ENCODE results near the gene SMARCA2. TPM values are rescaled to one million over a fixed set of nuclear protein-coding genes. Genes with fewer than 3 reads are reported as not detected.

SMARCA2 gene
- total and polyA plus RNA-seq, 10 of the 15 experiments (the other 5 are each of a cell fraction or from before 2014, with no cell fraction given) = 100 to 392 (median 204) TPM

- peaks cover 50% of the 10 kb centered on the region for H3K4me1 ChIP-seq (ENCODE audit: control insufficient read depth, insufficient read depth, low read length)
- in situ Hi-C loops (cut with MboI) = no loop called here
- peak overlapping the region; percentile 56 for H3K27ac ChIP-seq (ENCODE audit: control insufficient read depth, insufficient read depth)
- BruUV-seq (replicated peaks) = no TSS peak
- no peaks in the 10 kb centered on the region for H3K27me3 ChIP-seq (replicated peaks in 1 of 2; ENCODE audit: control insufficient read depth in 2 of 2, insufficient read depth in 2 of 2, low read length in 1 of 2)
- ChIA-PET SMC1A (ENCODE audit: uncharacterized antibody, unreplicated experiment) (interaction anchor here (0.9 to 4.7 kb wide), 7 partner anchors 11 to 144 kb away, joined by 4 to 29 read pairs (median 6); no protein-coding TSS in a partner anchor), RAD21 (ENCODE audit: unreplicated experiment) (interaction anchor here (0.6 to 2.3 kb wide), 3 partner anchors 11 to 33 kb away, joined by 3 to 7 read pairs (median 3); no protein-coding TSS in a partner anchor), CTCF (interaction anchor here (0.6 to 3.5 kb wide), 4 partner anchors 13 to 63 kb away, joined by 3 to 12 read pairs (median 6); no protein-coding TSS in a partner anchor), POLR2A (interaction anchor here (1.4 to 1.9 kb wide), 2 partner anchors 9 to 30 kb away, joined by 3 to 9 read pairs; partner anchors contain the start of gene SMARCA2)
- no peak overlapping the region for H2AFZ ChIP-seq (ENCODE audit: control insufficient read depth, low read depth, low read length)
- peak overlapping the region; percentile 88 for H3K4me2 ChIP-seq (ENCODE audit: control insufficient read depth, insufficient read depth)
- no peak for DNase-seq (ENCODE audit: low read depth, low spot score)
- no peaks in the 10 kb centered on the region for H3K9me3 ChIP-seq (replicated peaks; ENCODE audit: control insufficient read depth, insufficient read depth, low read length)
- H3K36me3 ChIP-seq (ENCODE audit: control insufficient read depth in 2 of 2, insufficient read depth in 2 of 2, low read length in 1 of 2) = peaks cover 2 to 14% of the 10 kb centered on the region in 2 experiments; a peak in 3 of 4 replicates
- WGBS (ENCODE audit: insufficient coverage, insufficient replicate concordance, low lambda C conversion rate, missing lambda C conversion rate) = 3% methylated on average over 5 of the region's 5 CpGs
- peak; percentile 30 for ATAC-seq
- no peak for FAIRE-seq
- H3K9ac ChIP-seq (ENCODE audit: control insufficient read depth, insufficient read depth, low read length) = peak overlapping the region; percentile 56
- peak overlapping the region; percentile 39 for H3K4me3 ChIP-seq
- H3K79me2 ChIP-seq (ENCODE audit: control insufficient read depth, insufficient read depth, low read length) = peaks cover 100% of the 10 kb centered on the region
- no peak for TF ChIP-seq SMAD5 (IDR thresholded peaks at IDR 0.05; ENCODE audit: low read depth)
- TF ChIP-seq, protein P1, sequence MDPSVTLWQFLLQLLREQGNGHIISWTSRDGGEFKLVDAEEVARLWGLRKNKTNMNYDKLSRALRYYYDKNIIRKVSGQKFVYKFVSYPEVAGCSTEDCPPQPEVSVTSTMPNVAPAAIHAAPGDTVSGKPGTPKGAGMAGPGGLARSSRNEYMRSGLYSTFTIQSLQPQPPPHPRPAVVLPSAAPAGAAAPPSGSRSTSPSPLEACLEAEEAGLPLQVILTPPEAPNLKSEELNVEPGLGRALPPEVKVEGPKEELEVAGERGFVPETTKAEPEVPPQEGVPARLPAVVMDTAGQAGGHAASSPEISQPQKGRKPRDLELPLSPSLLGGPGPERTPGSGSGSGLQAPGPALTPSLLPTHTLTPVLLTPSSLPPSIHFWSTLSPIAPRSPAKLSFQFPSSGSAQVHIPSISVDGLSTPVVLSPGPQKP (IDR thresholded peaks at IDR 0.05; ENCODE audit: low read depth, low read length) = no peak
- no peak for TF ChIP-seq RFX5 (IDR thresholded peaks at IDR 0.05; ENCODE audit: low read depth, low read length)
- TF ChIP-seq TBL1XR1 (IDR thresholded peaks at IDR 0.05; ENCODE audit: low read depth, low read length) = no peak
- no peak for TF ChIP-seq TCF12 (IDR thresholded peaks at IDR 0.05; ENCODE audit: low read depth, low read length)
- TF ChIP-seq HDAC2 (IDR thresholded peaks at IDR 0.05) = no peak
- TF ChIP-seq FOXK2 (IDR thresholded peaks at IDR 0.05) = no peak
- TF ChIP-seq, protein P2, sequence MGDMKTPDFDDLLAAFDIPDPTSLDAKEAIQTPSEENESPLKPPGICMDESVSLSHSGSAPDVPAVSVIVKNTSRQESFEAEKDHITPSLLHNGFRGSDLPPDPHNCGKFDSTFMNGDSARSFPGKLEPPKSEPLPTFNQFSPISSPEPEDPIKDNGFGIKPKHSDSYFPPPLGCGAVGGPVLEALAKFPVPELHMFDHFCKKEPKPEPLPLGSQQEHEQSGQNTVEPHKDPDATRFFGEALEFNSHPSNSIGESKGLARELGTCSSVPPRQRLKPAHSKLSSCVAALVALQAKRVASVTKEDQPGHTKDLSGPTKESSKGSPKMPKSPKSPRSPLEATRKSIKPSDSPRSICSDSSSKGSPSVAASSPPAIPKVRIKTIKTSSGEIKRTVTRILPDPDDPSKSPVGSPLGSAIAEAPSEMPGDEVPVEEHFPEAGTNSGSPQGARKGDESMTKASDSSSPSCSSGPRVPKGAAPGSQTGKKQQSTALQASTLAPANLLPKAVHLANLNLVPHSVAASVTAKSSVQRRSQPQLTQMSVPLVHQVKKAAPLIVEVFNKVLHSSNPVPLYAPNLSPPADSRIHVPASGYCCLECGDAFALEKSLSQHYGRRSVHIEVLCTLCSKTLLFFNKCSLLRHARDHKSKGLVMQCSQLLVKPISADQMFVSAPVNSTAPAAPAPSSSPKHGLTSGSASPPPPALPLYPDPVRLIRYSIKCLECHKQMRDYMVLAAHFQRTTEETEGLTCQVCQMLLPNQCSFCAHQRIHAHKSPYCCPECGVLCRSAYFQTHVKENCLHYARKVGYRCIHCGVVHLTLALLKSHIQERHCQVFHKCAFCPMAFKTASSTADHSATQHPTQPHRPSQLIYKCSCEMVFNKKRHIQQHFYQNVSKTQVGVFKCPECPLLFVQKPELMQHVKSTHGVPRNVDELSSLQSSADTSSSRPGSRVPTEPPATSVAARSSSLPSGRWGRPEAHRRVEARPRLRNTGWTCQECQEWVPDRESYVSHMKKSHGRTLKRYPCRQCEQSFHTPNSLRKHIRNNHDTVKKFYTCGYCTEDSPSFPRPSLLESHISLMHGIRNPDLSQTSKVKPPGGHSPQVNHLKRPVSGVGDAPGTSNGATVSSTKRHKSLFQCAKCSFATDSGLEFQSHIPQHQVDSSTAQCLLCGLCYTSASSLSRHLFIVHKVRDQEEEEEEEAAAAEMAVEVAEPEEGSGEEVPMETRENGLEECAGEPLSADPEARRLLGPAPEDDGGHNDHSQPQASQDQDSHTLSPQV (IDR thresholded peaks at IDR 0.05) = no peak
- TF ChIP-seq SREBF1 (IDR thresholded peaks at IDR 0.05; ENCODE audit: low read length) = no peak
- no peak for TF ChIP-seq BHLHE40 (IDR thresholded peaks at IDR 0.05; ENCODE audit: borderline replicate concordance in 1 of 2, low read depth in 2 of 2, low read length in 1 of 2)
- no peak for TF ChIP-seq ZSCAN29 (IDR thresholded peaks at IDR 0.05)
- no peak for TF ChIP-seq NRF1 (conservative IDR thresholded peaks at IDR 0.05; ENCODE audit: low read depth, low read length)
- TF ChIP-seq PKNOX1 (IDR thresholded peaks at IDR 0.05) = no peak
- H4K20me1 ChIP-seq (ENCODE audit: control insufficient read depth, insufficient read depth) = peaks cover 12% of the 10 kb centered on the region
- intact Hi-C loops (cut with micrococcal nuclease; ENCODE audit: unreplicated experiment) = no loop called here
Observed at GRCh38 chr9:2023532-2023931, 8.4 kb downstream of the SMARCA2 start.

Measured in GM12878 (cell line).